ENCODE data around the gene SLC13A4. TPM values are rescaled to one million over a fixed set of nuclear protein-coding genes. Genes with fewer than 3 reads are reported as not detected.

Gene SLC13A4
- total RNA-seq, 2 experiments from 2014 or later: not detected

- CTCF ChIA-PET: interaction anchor here (1.9 kb wide), 1 partner anchor 17 kb away, joined by 4 read pairs; no protein-coding TSS in a partner anchor
- Mint-ChIP-seq H3K9me3 (no peaks in the 10 kb centered on the region), H3K27ac (no peak overlapping the region), H3K4me3 (no peak overlapping the region), H3K36me3 (no peaks in the 10 kb centered on the region), H3K27me3 (no peaks in the 10 kb centered on the region), H3K4me1 (ENCODE audit: low read depth) (no peaks in the 10 kb centered on the region)
- POLR2A ChIA-PET: no interaction called here
- DNase-seq: no peak
- intact Hi-C loops (cut with micrococcal nuclease): no loop called here
Measured at GRCh38 chr7:135726911-135727673, 894 bp downstream of the SLC13A4 start.

- Mint-ChIP-seq H3K36me3 (no peaks in the 10 kb centered on the region), H3K4me1 (ENCODE audit: low read depth) (no peaks in the 10 kb centered on the region), H3K9me3 (no peaks in the 10 kb centered on the region), H3K27me3 (no peaks in the 10 kb centered on the region), H3K27ac (no peak overlapping the region), H3K4me3 (no peak overlapping the region)
- no peak for DNase-seq
- ChIA-PET CTCF (no interaction called here), POLR2A (no interaction called here)
- intact Hi-C loops (cut with micrococcal nuclease): no loop called here
Measured at GRCh38 chr7:135726276-135726788, 1.7 kb downstream of the SLC13A4 start.

GRCh38 chr7:135723411-135723810, 4.6 kb downstream of the SLC13A4 start:
- Mint-ChIP-seq H3K4me1 (ENCODE audit: low read depth) (no peaks in the 10 kb centered on the region), H3K36me3 (no peaks in the 10 kb centered on the region), H3K27ac (no peak overlapping the region), H3K4me3 (no peak overlapping the region), H3K27me3 (peaks cover 3% of the 10 kb centered on the region), H3K9me3 (no peaks in the 10 kb centered on the region)
- no peak for DNase-seq
- intact Hi-C loops (cut with micrococcal nuclease): no loop called here
- POLR2A ChIA-PET: no interaction called here
- CTCF ChIA-PET: no interaction called here

GRCh38 chr7:135721198-135721820, 6.7 kb downstream of the SLC13A4 start:
- ChIA-PET POLR2A (no interaction called here), CTCF (interaction anchor here (0.6 kb wide), 1 partner anchor 11 kb away, joined by 3 read pairs; no protein-coding TSS in a partner anchor)
- H3K4me1 Mint-ChIP-seq (ENCODE audit: low read depth): no peaks in the 10 kb centered on the region
- H3K27me3 Mint-ChIP-seq: peaks cover 3% of the 10 kb centered on the region
- no peak for DNase-seq
- H3K27ac Mint-ChIP-seq: no peak overlapping the region
- no peaks in the 10 kb centered on the region for H3K36me3 Mint-ChIP-seq
- intact Hi-C loops (cut with micrococcal nuclease): no loop called here
- no peak overlapping the region for H3K4me3 Mint-ChIP-seq
- H3K9me3 Mint-ChIP-seq: no peaks in the 10 kb centered on the region

- Mint-ChIP-seq H3K4me1 (ENCODE audit: low read depth) (no peaks in the 10 kb centered on the region), H3K4me3 (no peak overlapping the region), H3K9me3 (no peaks in the 10 kb centered on the region), H3K27me3 (peaks cover 3% of the 10 kb centered on the region), H3K27ac (no peak overlapping the region), H3K36me3 (no peaks in the 10 kb centered on the region)
- CTCF ChIA-PET: interaction anchor here (1.0 kb wide), 1 partner anchor 47 kb away, joined by 3 read pairs; no protein-coding TSS in a partner anchor
- no peak for DNase-seq
- intact Hi-C loops (cut with micrococcal nuclease): no loop called here
- POLR2A ChIA-PET: no interaction called here
Measured at GRCh38 chr7:135719688-135720087, 8.3 kb downstream of the SLC13A4 start.

- intact Hi-C loops (cut with micrococcal nuclease): no loop called here
- ChIA-PET POLR2A (no interaction called here), CTCF (no interaction called here)
- no peaks in the 10 kb centered on the region for H3K9me3 Mint-ChIP-seq
- no peak overlapping the region for H3K27ac Mint-ChIP-seq
- H3K27me3 Mint-ChIP-seq: peaks cover 3% of the 10 kb centered on the region
- no peak overlapping the region for H3K4me3 Mint-ChIP-seq
- H3K36me3 Mint-ChIP-seq: no peaks in the 10 kb centered on the region
- H3K4me1 Mint-ChIP-seq (ENCODE audit: low read depth): no peaks in the 10 kb centered on the region
- DNase-seq: no peak
Measured at GRCh38 chr7:135718794-135719437, 9.1 kb downstream of the SLC13A4 start.

GRCh38 chr7:135718219-135718618, 9.8 kb downstream of the SLC13A4 start:
- Mint-ChIP-seq H3K9me3 (no peaks in the 10 kb centered on the region), H3K4me1 (ENCODE audit: low read depth) (no peaks in the 10 kb centered on the region), H3K4me3 (no peak overlapping the region), H3K27me3 (peaks cover 3% of the 10 kb centered on the region), H3K36me3 (no peaks in the 10 kb centered on the region), H3K27ac (no peak overlapping the region)
- CTCF ChIA-PET: no interaction called here
- DNase-seq: no peak
- POLR2A ChIA-PET: no interaction called here
- intact Hi-C loops (cut with micrococcal nuclease): no loop called here

- Mint-ChIP-seq H3K36me3 (no peaks in the 10 kb centered on the region), H3K4me1 (ENCODE audit: low read depth) (no peaks in the 10 kb centered on the region), H3K4me3 (no peak overlapping the region), H3K9me3 (no peaks in the 10 kb centered on the region), H3K27me3 (peaks cover 3% of the 10 kb centered on the region), H3K27ac (no peak overlapping the region)
- ChIA-PET POLR2A (no interaction called here), CTCF (no interaction called here)
- no peak for DNase-seq
- intact Hi-C loops (cut with micrococcal nuclease): no loop called here
Measured at GRCh38 chr7:135717693-135718092, 10.3 kb downstream of the SLC13A4 start.

GRCh38 chr7:135716677-135717238, 11.2 kb downstream of the SLC13A4 start:
- DNase-seq: no peak
- Mint-ChIP-seq H3K4me1 (ENCODE audit: low read depth) (no peaks in the 10 kb centered on the region), H3K36me3 (no peaks in the 10 kb centered on the region), H3K27me3 (peaks cover 3% of the 10 kb centered on the region), H3K27ac (no peak overlapping the region), H3K4me3 (no peak overlapping the region), H3K9me3 (no peaks in the 10 kb centered on the region)
- ChIA-PET POLR2A (no interaction called here), CTCF (interaction anchor here (1.0 to 1.3 kb wide), 3 partner anchors 10 to 16 kb away, joined by 3 read pairs; no protein-coding TSS in a partner anchor)
- intact Hi-C loops (cut with micrococcal nuclease): no loop called here

- peaks cover 3% of the 10 kb centered on the region for H3K27me3 Mint-ChIP-seq
- H3K36me3 Mint-ChIP-seq: no peaks in the 10 kb centered on the region
- H3K4me3 Mint-ChIP-seq: no peak overlapping the region
- H3K4me1 Mint-ChIP-seq (ENCODE audit: low read depth): no peaks in the 10 kb centered on the region
- no peak for DNase-seq
- no peaks in the 10 kb centered on the region for H3K9me3 Mint-ChIP-seq
- intact Hi-C loops (cut with micrococcal nuclease): no loop called here
- ChIA-PET CTCF (no interaction called here), POLR2A (no interaction called here)
- H3K27ac Mint-ChIP-seq: no peak overlapping the region
Measured at GRCh38 chr7:135715673-135716072, 12.3 kb downstream of the SLC13A4 start.

GRCh38 chr7:135715055-135715522, 12.9 kb downstream of the SLC13A4 start:
- no peak overlapping the region for H3K4me3 Mint-ChIP-seq
- H3K36me3 Mint-ChIP-seq: no peaks in the 10 kb centered on the region
- intact Hi-C loops (cut with micrococcal nuclease): no loop called here
- ChIA-PET POLR2A (no interaction called here), CTCF (interaction anchor here (0.5 kb wide), 1 partner anchor 847 kb away, joined by 5 read pairs; no protein-coding TSS in a partner anchor)
- DNase-seq: no peak
- H3K4me1 Mint-ChIP-seq (ENCODE audit: low read depth): no peaks in the 10 kb centered on the region
- H3K9me3 Mint-ChIP-seq: no peaks in the 10 kb centered on the region
- peaks cover 1% of the 10 kb centered on the region for H3K27me3 Mint-ChIP-seq
- no peak overlapping the region for H3K27ac Mint-ChIP-seq

GRCh38 chr7:135714534-135715009, 13.4 kb downstream of the SLC13A4 start:
- Mint-ChIP-seq H3K36me3 (no peaks in the 10 kb centered on the region), H3K9me3 (no peaks in the 10 kb centered on the region), H3K4me3 (no peak overlapping the region), H3K27me3 (peaks cover 1% of the 10 kb centered on the region), H3K27ac (no peak overlapping the region), H3K4me1 (ENCODE audit: low read depth) (no peaks in the 10 kb centered on the region)
- CTCF ChIA-PET: no interaction called here
- POLR2A ChIA-PET: no interaction called here
- intact Hi-C loops (cut with micrococcal nuclease): no loop called here
- DNase-seq: no peak

Measured in activated CD4-positive, alpha-beta memory T cell treated with anti-CD3 and anti-CD28 coated beads for 36 hours (primary cell).